H7 (cell line): ENCODE results near the gene TEX13C. TPM values are rescaled to one million over a fixed set of nuclear protein-coding genes. Genes with fewer than 3 reads are reported as not detected.

Experiments
- DNase-seq: peaks from one replicate; pipeline ENCODE4 v3.0.0; 2012
- H3K27me3 ChIP-seq: 2 replicates; pipeline ENCODE4 v1.6.0; 2011; ENCODE audit warnings: mild to moderate bottlenecking, low read length; ENCODE audit not compliant: control insufficient read depth, insufficient read depth
- H3K36me3 ChIP-seq: replicated peaks from 2 replicates; pipeline ENCODE4 v1.5.1; 2011; ENCODE audit warnings: low read length; ENCODE audit not compliant: control insufficient read depth, insufficient read depth
- H3K4me3 ChIP-seq: 2 replicates; pipeline ENCODE4 v1.5.1; 2011; ENCODE audit warnings: low read depth, mild to moderate bottlenecking, control low read depth, low read length, moderate library complexity; ENCODE audit not compliant: insufficient read depth
- total RNA-seq: library from RNA; depleted of rRNA; stranded (reverse); fragments of >200 nt; shearing (Covaris generic); gene quantifications from 2 replicates; pipeline ENCODE4 v1.2.3, GENCODE V29; 2014

TEX13C gene
- total RNA-seq, 1 experiment from 2014 or later: 0.03 TPM

DNA sequence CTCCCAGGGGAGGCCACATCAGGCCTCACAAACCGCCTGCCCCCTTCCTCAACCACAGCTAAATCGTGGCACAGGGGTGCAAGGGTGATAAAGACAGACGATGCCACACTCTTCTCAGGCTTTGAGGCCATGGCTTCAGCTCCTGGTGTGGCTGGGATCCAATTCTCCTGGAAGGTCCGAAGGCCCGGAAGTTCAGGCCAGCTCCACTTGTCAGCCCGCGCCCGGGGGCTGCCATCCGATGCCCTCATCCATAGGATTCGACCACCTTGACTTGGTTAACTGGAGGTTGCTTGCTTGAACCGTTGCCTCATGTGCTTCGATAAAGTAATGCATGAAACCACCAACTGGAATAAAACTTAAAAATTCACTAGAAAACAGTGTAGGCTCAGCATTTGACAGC lies 8.2 kb downstream of the TEX13C start:
- no peaks in the 10 kb centered on the region for H3K27me3 ChIP-seq
- no peaks in the 10 kb centered on the region for H3K36me3 ChIP-seq
- no peak overlapping the region for H3K4me3 ChIP-seq
- DNase-seq: no peak

DNA sequence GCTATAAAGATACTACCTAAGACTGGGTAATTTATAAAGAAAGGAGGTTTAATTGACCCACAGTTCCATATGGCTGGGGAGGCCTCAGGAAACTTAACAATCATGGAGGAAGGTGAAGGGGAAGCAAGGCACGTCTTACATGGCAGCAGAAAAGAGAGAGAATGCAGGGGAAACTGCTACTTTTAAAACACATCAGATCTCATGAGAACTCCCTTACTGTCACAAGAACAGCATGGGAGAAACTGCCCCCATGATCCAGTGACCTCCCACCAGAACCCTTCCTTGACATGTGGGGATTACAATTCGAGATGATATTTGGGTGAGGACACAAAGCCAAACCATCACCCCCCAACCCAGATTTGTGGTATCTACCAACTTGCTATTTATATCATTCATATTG lies 13.9 kb downstream of the TEX13C start:
- DNase-seq: no peak
- Histone ChIP-seq H3K36me3 (no peaks in the 10 kb centered on the region), H3K4me3 (no peak overlapping the region), H3K27me3 (no peaks in the 10 kb centered on the region)

DNA sequence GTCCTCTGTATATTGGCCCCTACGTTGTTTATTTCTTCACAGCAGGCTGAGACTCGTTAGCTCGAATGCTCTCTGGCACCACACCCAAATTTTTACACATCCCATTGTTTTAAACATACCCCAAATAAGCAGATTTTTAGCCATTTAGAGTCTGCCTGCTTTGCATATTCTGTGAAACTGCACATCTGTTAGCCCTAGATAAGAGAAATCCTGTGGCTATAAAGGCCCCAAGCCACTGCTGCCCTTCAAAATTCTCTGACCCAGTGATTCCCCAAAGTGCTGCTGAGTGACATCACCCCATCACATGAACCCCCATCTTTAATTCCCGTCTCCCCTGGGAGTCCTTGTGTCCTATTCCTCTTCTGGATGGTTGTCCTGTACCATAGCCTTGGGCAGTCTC lies 20.8 kb downstream of the TEX13C start:
- no peaks in the 10 kb centered on the region for H3K27me3 ChIP-seq
- H3K36me3 ChIP-seq: no peaks in the 10 kb centered on the region
- no peak overlapping the region for H3K4me3 ChIP-seq
- DNase-seq: no peak

DNA sequence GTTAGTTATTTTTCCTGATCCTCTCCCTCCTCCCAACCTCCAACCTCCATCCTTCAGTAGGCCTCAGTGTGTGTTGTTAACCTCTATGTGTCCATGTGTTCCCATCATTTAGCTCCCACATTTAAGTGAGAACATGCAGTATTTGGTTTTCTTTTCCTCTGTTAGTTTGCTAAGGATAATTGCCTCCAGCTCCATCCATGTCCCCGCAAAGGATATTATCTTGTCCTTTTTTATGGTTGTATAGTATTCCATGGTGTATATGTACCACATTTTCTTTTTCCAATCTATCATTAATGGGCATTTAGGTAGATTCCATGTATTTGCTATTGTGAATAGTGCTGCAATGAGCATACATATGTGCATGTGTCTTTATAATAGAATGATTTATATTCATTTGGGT lies 54.5 kb downstream of the TEX13C start:
- no peak for DNase-seq
- no peaks in the 10 kb centered on the region for H3K36me3 ChIP-seq
- no peaks in the 10 kb centered on the region for H3K27me3 ChIP-seq
- H3K4me3 ChIP-seq: no peak overlapping the region
